ENCODE data around the gene SLC39A2. TPM values are rescaled to one million over a fixed set of nuclear protein-coding genes. Genes with fewer than 3 reads are reported as not detected.
A peak's percentile ranks its signal among the peaks of the same experiment; 100 is the strongest.

Gene SLC39A2
- total RNA-seq, 4 donors from 2014 or later: not detected

- WGBS, 2 donors: 91% methylated on average over 5 of the region's 5 CpGs
- TF ChIP-seq POLR2A (IDR thresholded peaks at IDR 0.05) (no peak), EP300 (IDR thresholded peaks at IDR 0.05) (no peak), CTCF (IDR thresholded peaks at IDR 0.05) (no peak)
- Histone ChIP-seq H3K4me1 (peaks cover 0 to 29% (median 10%) of the 10 kb centered on the region in 4 donors), H3K4me3 (no peak within 1 kb of the TSS), H3K27ac (peak within 1 kb of the TSS in 2 of 4 donors; percentile 99), H3K27me3 (no peaks in the 10 kb centered on the region), H3K36me3 (no peaks in the 10 kb centered on the region), H3K9me3 (no peaks in the 10 kb centered on the region)
- no peak for DNase-seq (ENCODE audit: low spot score in 2 of 2)
These were observed 30.8 kb downstream of the SLC39A2 start, which contains the start of gene TPPP2 for GRCh38 chr14:21029917-21030316. Gene TPPP2, plus strand, starts transcription at chr14:21030217. Its CDS starts 365 bp downstream, at chr14:21030582.

- 72 to 78% methylated on average over 12 of the region's 12 CpGs for WGBS, 2 donors
- Histone ChIP-seq H3K27me3 (no peaks in the 10 kb centered on the region), H3K4me1 (peaks cover 0 to 29% (median 10%) of the 10 kb centered on the region in 4 donors)
These were observed 31.4 kb downstream of the SLC39A2 start for GRCh38 chr14:21030531-21030930.

GRCh38 chr14:21032326-21033132 is 33.4 kb downstream of the SLC39A2 start:
- Histone ChIP-seq H3K9me3 (no peaks in the 10 kb centered on the region), H3K36me3 (no peaks in the 10 kb centered on the region), H3K4me1 (peaks cover 0 to 18% (median 6%) of the 10 kb centered on the region in 4 donors), H3K27me3 (no peaks in the 10 kb centered on the region), H3K4me3 (no peak overlapping the region), H3K27ac (no peak overlapping the region)
- WGBS, 2 donors: 84 to 87% methylated on average over 5 of the region's 5 CpGs
- no peak for DNase-seq (ENCODE audit: low spot score in 2 of 2)
- TF ChIP-seq CTCF (IDR thresholded peaks at IDR 0.05) (no peak), EP300 (IDR thresholded peaks at IDR 0.05) (no peak), POLR2A (IDR thresholded peaks at IDR 0.05) (no peak)

More at GRCh38 chr14:21030531-21030930, 31.4 kb downstream of the SLC39A2 start:
- Histone ChIP-seq H3K27ac (no peak overlapping the region), H3K4me3 (no peak overlapping the region), H3K36me3 (no peaks in the 10 kb centered on the region), H3K9me3 (no peaks in the 10 kb centered on the region)
- TF ChIP-seq CTCF (IDR thresholded peaks at IDR 0.05) (no peak), POLR2A (IDR thresholded peaks at IDR 0.05) (no peak), EP300 (IDR thresholded peaks at IDR 0.05) (no peak)
- no peak for DNase-seq (ENCODE audit: low spot score in 2 of 2)

GRCh38 chr14:21033133-21033698 is 34.1 kb downstream of the SLC39A2 start:
- TF ChIP-seq CTCF (IDR thresholded peaks at IDR 0.05): no peak
- Histone ChIP-seq H3K4me1 (peaks cover 0 to 19% (median 10%) of the 10 kb centered on the region in 4 donors), H3K27ac (no peak overlapping the region), H3K4me3 (no peak overlapping the region), H3K27me3 (no peaks in the 10 kb centered on the region), H3K9me3 (no peaks in the 10 kb centered on the region), H3K36me3 (no peaks in the 10 kb centered on the region)
- 90 to 92% methylated on average over 4 of the region's 4 CpGs for WGBS, 2 donors
- DNase-seq (ENCODE audit: low spot score in 2 of 2): no peak

GRCh38 chr14:21034707-21035106 is 35.6 kb downstream of the SLC39A2 start, which contains the start of gene RNASE13:
Gene RNASE13, minus strand, starts transcription at chr14:21034807. Its CDS starts 519 bp downstream, at chr14:21034288.
- Histone ChIP-seq H3K27ac (no peak within 1 kb of the TSS), H3K36me3 (no peaks in the 10 kb centered on the region), H3K9me3 (no peaks in the 10 kb centered on the region), H3K4me3 (no peak within 1 kb of the TSS), H3K4me1 (peaks cover 0 to 34% (median 22%) of the 10 kb centered on the region in 4 donors), H3K27me3 (no peaks in the 10 kb centered on the region)
- no peak for TF ChIP-seq POLR2A (IDR thresholded peaks at IDR 0.05)
- TF ChIP-seq CTCF (IDR thresholded peaks at IDR 0.05): no peak
- no peak for TF ChIP-seq EP300 (IDR thresholded peaks at IDR 0.05)
- DNase-seq (ENCODE audit: low spot score in 2 of 2): no peak
- 65 to 81% methylated on average over 5 of the region's 5 CpGs for WGBS, 2 donors

Data from tibial nerve (tissue), 4 donors.